GM21447 (cell line): ENCODE results near the gene UBE2D2.
"Not testable (repeated sequence)": the region's sequence is repeated elsewhere in the genome, so short reads cannot be mapped to it uniquely, and the experiment has no call there.

ENCODE experiments used
- ATAC-seq: cut with Tn5 transposase; IDR thresholded peaks from one replicate; pipeline ENCODE4 v1.9.1; 2021; ENCODE audit not compliant: unreplicated experiment

UBE2D2 gene

GRCh38 chr5:139549162-139549894 is 11.8 kb upstream of the UBE2D2 start:
- ATAC-seq, result no peak

- not testable (repeated sequence) for ATAC-seq
These were observed 10.9 kb upstream of the UBE2D2 start for GRCh38 chr5:139550051-139550872.

GRCh38 chr5:139551191-139551889 is 9.8 kb upstream of the UBE2D2 start:
- no peak for ATAC-seq

GRCh38 chr5:139552893-139553575 is 8.1 kb upstream of the UBE2D2 start:
- no peak for ATAC-seq

DNA sequence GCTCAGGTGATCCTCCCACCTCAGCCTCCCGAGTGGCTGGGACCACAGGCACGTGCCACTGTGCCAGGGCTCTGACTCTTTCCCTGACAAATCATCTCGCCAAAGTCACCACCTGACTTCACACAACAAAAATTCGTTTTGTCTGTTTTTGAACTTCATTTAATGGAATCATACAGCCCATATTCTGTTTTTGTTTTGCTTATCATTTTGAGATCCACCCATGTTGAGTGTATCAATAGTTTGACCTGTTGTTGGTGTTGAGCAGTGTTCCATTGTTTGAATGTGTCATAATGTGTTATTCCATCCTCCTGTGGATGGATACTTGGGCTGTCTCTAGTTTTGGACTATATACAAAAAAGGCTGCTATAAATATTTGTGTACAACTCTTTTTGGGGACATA is 6.9 kb upstream of the UBE2D2 start:
- no peak for ATAC-seq

GRCh38 chr5:139557811-139558210 is 3.3 kb upstream of the UBE2D2 start:
- no peak for ATAC-seq

DNA sequence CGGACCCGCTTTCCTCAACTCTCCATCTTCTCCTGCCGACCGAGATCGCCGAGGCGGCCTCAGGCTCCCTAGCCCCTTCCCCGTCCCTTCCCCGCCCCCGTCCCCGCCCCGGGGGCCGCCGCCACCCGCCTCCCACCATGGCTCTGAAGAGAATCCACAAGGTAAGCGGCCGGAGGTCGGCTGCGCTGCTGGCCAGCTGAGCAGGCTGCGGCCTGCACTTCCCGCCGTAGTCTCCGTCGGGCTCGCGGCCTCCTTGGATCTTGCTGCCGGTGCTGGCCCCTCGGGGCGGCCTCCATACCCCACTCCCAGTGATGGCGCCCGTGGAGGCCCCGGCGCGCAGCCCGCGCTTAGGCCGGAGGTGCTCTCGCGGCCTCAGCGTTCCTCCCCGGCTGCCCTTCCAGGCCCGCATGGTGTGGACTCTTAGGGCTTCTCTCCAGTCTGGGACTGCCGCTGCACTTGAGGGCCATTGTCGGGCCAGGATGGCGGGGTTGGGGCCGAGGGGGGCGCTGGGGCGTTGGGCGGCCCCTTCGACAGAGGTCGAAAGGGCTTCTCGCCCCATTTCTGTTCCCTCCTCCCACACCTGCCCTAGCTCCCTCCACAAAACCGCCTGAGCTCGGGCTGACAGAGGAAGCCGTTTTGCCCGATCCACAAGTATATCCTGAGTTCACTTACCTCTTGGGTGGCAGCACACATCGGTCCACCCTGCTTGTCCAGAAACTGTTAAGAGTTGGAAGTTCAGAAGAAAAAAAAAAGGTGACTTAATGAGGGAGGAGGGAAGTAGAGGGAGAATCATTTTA is 714 bp downstream of the UBE2D2 start:
- peak; percentile 19 for ATAC-seq

DNA sequence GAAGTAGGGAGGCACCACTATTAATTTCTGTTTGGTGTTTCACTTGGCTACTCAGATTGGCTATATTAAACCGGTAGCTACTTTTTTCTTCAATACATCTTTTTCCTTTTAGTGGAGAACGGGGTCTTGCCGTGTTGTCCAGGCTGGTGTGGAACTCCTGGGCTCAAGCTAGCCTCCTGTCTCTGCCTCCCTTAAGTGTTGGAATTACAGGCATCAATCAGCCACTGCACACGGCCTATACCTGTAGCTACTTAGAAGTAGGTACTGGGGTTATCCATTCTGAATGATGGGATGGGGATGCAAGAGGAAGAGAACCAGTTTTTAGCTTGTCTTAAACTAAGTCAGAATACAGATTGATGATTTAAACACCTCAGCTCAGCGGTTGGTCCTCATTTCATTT is 1.7 kb downstream of the UBE2D2 start:
- no peak for ATAC-seq

DNA sequence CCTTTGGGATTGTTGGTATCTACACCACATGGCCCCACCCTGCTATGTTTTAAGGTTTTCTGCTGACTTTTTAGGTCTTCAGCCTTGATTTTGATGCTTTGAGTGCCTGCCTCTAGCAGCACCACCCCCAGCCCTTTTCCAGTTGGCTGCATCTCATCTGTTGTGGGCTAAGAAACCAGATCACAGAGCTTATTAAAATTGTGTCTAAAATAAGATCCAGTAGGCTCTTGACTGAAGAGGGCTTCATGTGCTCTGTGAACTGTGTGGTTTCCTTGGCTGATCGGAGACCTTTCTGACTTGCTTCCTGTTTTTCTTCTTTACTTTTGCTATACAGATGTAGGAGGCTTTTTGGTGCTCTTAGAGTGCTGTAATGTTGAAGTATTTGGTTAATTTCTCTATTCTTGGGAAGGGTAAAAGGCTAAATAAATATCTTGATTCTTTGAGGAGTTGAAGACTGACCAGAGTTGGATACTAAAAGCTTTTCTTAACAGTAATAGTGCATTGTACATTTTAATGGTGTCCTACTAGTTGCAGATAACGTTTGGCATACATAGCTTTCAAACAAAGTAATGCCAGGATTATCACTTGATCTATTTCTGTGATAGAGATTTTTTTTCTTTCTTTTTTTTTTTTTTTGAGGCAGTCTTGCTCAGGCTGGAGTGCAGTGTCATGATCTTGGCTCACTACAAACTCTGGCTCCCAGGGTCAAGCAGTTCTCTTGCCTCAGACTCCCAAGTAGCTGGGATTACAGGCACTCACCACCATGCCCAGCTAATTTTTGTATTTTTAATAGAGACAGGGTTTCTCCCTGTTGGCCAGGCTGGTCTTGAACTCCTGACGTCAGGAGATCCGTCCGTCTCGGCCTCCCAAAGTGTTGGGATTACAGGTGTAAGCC is 4.5 kb downstream of the UBE2D2 start:
- peak; percentile 46 for ATAC-seq

- no peak for ATAC-seq
These were observed 5.5 kb downstream of the UBE2D2 start for GRCh38 chr5:139566611-139567010.

- ATAC-seq, result no peak
These were observed 8.3 kb downstream of the UBE2D2 start for GRCh38 chr5:139569270-139569955.

- no peak for ATAC-seq
These were observed 10.4 kb downstream of the UBE2D2 start for GRCh38 chr5:139571543-139571942.

DNA sequence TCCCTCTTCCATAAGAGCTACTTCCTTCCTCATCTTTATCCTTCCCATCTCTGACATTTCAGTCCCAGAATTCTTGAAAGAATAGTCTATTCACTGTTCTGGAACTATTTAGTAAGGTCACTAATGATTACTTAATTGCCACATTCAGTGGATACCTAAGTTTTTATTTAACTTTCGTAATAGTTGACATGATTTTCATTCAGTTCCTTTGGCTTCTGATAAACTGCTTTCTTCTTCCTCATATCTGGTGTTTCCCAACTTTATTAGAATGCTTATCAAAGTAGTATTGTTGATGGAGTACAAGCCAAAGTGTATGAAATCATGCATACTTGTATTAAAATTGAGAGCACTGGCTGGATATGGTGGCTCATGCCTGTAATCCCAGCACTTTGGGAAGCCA is 10.8 kb downstream of the UBE2D2 start:
- no peak for ATAC-seq

GRCh38 chr5:139574641-139575312 is 13.6 kb downstream of the UBE2D2 start:
- ATAC-seq, result no peak

DNA sequence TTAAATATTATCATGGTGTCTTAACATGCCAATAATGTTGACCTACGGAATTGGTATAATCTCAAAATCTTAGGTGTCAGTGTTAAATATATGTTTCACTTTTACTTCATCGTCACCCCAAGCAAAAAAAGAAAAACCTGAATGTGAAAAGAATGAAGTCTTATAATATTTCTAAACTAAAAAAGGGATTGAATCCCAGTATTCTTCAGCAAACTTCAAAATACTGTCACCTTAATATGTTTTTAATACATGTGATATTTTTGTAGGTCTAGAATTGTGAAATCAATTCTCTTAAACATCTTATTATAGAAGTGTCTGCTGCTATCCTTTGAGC is 14.1 kb downstream of the UBE2D2 start:
- no peak for ATAC-seq

GRCh38 chr5:139575751-139576150 is 14.6 kb downstream of the UBE2D2 start:
- ATAC-seq, result no peak

- ATAC-seq, result no peak
These were observed 16.7 kb downstream of the UBE2D2 start for GRCh38 chr5:139577689-139578290.

- ATAC-seq, result no peak
These were observed 17.2 kb downstream of the UBE2D2 start for GRCh38 chr5:139578325-139578724.
